RWPE2 (cell line): ENCODE results near the gene SCN3B.

ENCODE experiments used
- ATAC-seq: fragments of 200-7000 bp; cut with Tn5 transposase; 3 replicates; pipeline ENCODE4 v1.9.1; 2021; ENCODE audit warnings: low read depth
- DNase-seq: peaks from one replicate; pipeline ENCODE4 v3.0.0-alpha.2; 2020; ENCODE audit warnings: low spot score
- H3K27ac ChIP-seq: fragments of 450-650 bp; 2 replicates; pipeline ENCODE4 v1.5.1; 2017; ENCODE audit warnings: mild to moderate bottlenecking; ENCODE audit not compliant: poor library complexity, severe bottlenecking
- H3K27me3 ChIP-seq: fragments of 250-450 bp; sonication (Bioruptor Pico); 2 replicates; pipeline ENCODE4 v1.5.1; 2021; ENCODE audit warnings: mild to moderate bottlenecking, moderate library complexity; ENCODE audit not compliant: insufficient read depth, poor library complexity, severe bottlenecking
- H3K36me3 ChIP-seq: fragments of 250-450 bp; sonication (Bioruptor Pico); 2 replicates; pipeline ENCODE4 v1.5.1; 2020; ENCODE audit warnings: low read depth, mild to moderate bottlenecking, moderate library complexity
- H3K4me1 ChIP-seq: fragments of 250-450 bp; sonication (Bioruptor Pico); 2 replicates; pipeline ENCODE4 v1.5.1; 2021; ENCODE audit warnings: mild to moderate bottlenecking, moderate library complexity; ENCODE audit not compliant: insufficient read depth, poor library complexity, severe bottlenecking
- H3K4me3 ChIP-seq: fragments of 250-450 bp; sonication (Bioruptor Pico); 2 replicates; pipeline ENCODE4 v1.5.1; 2021; ENCODE audit warnings: mild to moderate bottlenecking, moderate library complexity; ENCODE audit not compliant: severe bottlenecking
- H3K9me3 ChIP-seq: fragments of 250-450 bp; sonication (Bioruptor Pico); 2 replicates; pipeline ENCODE4 v1.5.1; 2021; ENCODE audit warnings: mild to moderate bottlenecking, moderate library complexity; ENCODE audit not compliant: severe bottlenecking
- TF ChIP-seq, protein P1 (sequence below): fragments of 450-650 bp; IDR thresholded peaks from one replicate; pipeline ENCODE4 v1.5.1; 2017; ENCODE audit warnings: mild to moderate bottlenecking, moderate library complexity; ENCODE audit not compliant: poor library complexity, severe bottlenecking

The SCN3B gene

DNA sequence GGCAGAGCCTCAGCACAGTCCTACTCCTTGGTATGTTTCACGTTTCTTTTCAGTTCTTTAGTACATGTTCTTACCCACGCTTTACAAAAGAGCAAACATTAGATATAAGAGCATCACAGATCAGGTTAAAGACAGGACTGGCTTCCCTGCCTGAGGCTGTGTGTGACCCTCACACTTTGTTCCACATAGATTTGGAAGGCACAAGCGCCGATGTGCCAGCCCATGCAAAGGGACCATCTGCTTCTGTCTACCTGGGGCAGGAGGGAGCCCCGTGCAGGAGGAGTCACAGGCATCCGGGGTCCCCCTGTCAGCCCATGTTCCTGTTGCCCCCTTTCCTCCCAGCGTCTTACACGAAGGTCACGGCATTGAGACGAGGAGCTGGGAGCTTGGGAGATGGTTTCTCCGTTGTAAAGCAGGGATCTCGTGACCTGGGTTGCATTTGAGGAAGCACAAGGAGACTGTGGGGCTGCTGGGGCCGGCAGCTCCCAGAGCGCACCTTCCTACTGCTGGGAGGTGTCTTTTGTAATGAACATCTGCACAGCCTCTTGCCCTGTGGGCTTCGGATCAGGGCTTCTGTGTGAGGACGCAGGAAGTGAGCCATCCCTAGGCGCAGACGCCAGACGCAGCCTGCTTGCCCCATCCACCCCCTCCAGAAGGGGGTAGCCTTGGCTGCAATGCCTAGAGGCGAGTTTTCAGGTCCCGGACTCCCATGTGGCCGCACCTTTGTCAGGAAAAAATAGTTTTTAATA lies 72.6 kb downstream of the SCN3B start:
- Histone ChIP-seq H3K27me3 (no peaks in the 10 kb centered on the region), H3K27ac (no peak overlapping the region), H3K36me3 (no peaks in the 10 kb centered on the region), H3K9me3 (no peaks in the 10 kb centered on the region), H3K4me1 (no peaks in the 10 kb centered on the region), H3K4me3 (no peak overlapping the region)
- TF ChIP-seq, protein P1, sequence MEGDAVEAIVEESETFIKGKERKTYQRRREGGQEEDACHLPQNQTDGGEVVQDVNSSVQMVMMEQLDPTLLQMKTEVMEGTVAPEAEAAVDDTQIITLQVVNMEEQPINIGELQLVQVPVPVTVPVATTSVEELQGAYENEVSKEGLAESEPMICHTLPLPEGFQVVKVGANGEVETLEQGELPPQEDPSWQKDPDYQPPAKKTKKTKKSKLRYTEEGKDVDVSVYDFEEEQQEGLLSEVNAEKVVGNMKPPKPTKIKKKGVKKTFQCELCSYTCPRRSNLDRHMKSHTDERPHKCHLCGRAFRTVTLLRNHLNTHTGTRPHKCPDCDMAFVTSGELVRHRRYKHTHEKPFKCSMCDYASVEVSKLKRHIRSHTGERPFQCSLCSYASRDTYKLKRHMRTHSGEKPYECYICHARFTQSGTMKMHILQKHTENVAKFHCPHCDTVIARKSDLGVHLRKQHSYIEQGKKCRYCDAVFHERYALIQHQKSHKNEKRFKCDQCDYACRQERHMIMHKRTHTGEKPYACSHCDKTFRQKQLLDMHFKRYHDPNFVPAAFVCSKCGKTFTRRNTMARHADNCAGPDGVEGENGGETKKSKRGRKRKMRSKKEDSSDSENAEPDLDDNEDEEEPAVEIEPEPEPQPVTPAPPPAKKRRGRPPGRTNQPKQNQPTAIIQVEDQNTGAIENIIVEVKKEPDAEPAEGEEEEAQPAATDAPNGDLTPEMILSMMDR: no peak
- no peak for DNase-seq
- no peak for ATAC-seq

GRCh38 chr11:123580557-123581275 lies 73.7 kb downstream of the SCN3B start:
- Histone ChIP-seq H3K27me3 (no peaks in the 10 kb centered on the region), H3K27ac (no peak overlapping the region), H3K4me3 (no peak overlapping the region), H3K9me3 (no peaks in the 10 kb centered on the region), H3K36me3 (no peaks in the 10 kb centered on the region), H3K4me1 (no peaks in the 10 kb centered on the region)
- ATAC-seq (peak; percentile 77), DNase-seq (no peak)
- TF ChIP-seq, protein P1: peak; percentile 95

GRCh38 chr11:123580137-123580536 lies 74.3 kb downstream of the SCN3B start:
- no peaks in the 10 kb centered on the region for H3K36me3 ChIP-seq
- no peaks in the 10 kb centered on the region for H3K9me3 ChIP-seq
- TF ChIP-seq, protein P1: no peak
- no peak overlapping the region for H3K4me3 ChIP-seq
- no peak overlapping the region for H3K27ac ChIP-seq
- DNase-seq (no peak), ATAC-seq (no peak)
- H3K4me1 ChIP-seq: no peaks in the 10 kb centered on the region
- H3K27me3 ChIP-seq: no peaks in the 10 kb centered on the region

GRCh38 chr11:123579482-123579812 lies 75.0 kb downstream of the SCN3B start:
- no peak for DNase-seq
- no peak for ATAC-seq
- Histone ChIP-seq H3K27me3 (no peaks in the 10 kb centered on the region), H3K27ac (no peak overlapping the region), H3K9me3 (no peaks in the 10 kb centered on the region), H3K4me1 (no peaks in the 10 kb centered on the region), H3K4me3 (no peak overlapping the region), H3K36me3 (no peaks in the 10 kb centered on the region)
- TF ChIP-seq, protein P1: no peak
